Measurements from ENCODE around the gene PSMA7.

PSMA7 gene

DNA sequence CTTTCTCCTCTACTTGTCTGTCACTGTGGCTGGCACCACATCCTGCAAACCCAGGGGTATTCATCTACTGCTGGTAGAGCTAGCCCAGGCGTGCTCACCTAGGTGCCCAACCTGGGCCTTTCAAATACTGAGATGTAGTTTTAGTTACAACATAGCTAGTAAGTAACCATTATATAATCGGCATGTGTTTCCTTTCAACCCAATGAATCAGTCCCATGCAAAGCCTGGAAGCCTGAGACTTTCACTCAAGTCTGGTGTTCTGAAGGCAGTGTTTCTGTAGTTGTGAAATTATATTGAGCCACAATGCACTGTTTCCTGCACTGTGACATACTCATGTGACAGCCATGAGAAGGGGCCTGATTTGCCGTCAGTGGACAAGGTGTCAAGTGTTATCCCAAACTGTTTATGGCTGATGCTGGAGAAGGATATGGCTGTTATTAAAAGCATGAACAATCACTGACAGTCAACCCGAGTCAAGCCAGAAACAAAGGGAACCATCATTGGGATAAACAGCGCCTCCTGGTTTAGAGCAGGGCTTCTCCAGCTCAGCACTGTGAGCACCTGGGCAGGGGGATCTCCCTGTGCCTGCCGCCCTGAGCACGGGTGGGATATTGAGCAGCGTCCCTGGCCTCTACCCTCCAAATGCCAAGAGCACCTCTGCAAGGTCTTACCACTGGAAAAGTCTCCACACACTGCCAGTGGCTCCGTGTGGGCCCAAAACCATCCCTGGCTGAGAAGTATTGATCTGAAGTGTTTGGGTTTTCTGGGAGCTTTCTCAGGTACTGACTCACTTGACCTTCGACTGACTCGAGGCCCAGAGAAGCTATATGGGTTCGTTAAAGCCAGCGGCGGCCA is 1.6 kb downstream of the PSMA7 start:
- FAIRE-seq = no peak
- no peak for DNase-seq (ENCODE audit: insufficient read length, low spot score)
- no peak for TF ChIP-seq POU2F2 (IDR thresholded peaks at IDR 0.05; ENCODE audit: low read depth, low read length)
- TF ChIP-seq POLR2AphosphoS5 (IDR thresholded peaks at IDR 0.05; ENCODE audit: low read depth, low read length) = no peak
- no peak for TF ChIP-seq SPI1 (IDR thresholded peaks at IDR 0.05; ENCODE audit: low read depth, low read length)
- TF ChIP-seq PAX5 (IDR thresholded peaks at IDR 0.05; ENCODE audit: insufficient read depth, low read length, severe bottlenecking) = no peak
- TF ChIP-seq TAF1 (IDR thresholded peaks at IDR 0.05; ENCODE audit: low read depth, low read length) = no peak
- no peak for TF ChIP-seq POLR2A (IDR thresholded peaks at IDR 0.05; ENCODE audit: low read depth, low read length)

DNA sequence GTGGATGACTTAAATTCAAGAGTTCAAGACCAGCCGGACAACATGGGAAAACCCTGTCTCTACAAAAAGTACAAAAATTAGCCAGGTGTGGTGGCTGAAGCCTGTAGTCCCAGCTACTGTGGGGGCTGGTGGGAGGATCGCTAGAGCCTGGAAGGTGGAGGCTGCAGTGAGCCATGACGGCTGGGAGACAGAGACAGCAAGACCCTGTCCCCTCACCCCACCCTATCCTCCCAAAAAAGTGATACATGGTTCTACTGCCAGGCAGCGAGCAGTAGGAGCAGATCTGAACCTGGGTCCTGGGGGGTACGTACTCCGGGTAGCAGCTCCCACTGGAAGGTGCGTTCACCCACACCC is 2.2 kb downstream of the PSMA7 start:
- FAIRE-seq = no peak
- no peak for TF ChIP-seq POU2F2 (IDR thresholded peaks at IDR 0.05; ENCODE audit: low read depth, low read length)
- no peak for TF ChIP-seq POLR2A (IDR thresholded peaks at IDR 0.05; ENCODE audit: low read depth, low read length)
- TF ChIP-seq TAF1 (IDR thresholded peaks at IDR 0.05; ENCODE audit: low read depth, low read length) = no peak
- no peak for TF ChIP-seq PAX5 (IDR thresholded peaks at IDR 0.05; ENCODE audit: insufficient read depth, low read length, severe bottlenecking)
- no peak for TF ChIP-seq SPI1 (IDR thresholded peaks at IDR 0.05; ENCODE audit: low read depth, low read length)
- no peak for TF ChIP-seq POLR2AphosphoS5 (IDR thresholded peaks at IDR 0.05; ENCODE audit: low read depth, low read length)
- DNase-seq (ENCODE audit: insufficient read length, low spot score) = no peak

DNA sequence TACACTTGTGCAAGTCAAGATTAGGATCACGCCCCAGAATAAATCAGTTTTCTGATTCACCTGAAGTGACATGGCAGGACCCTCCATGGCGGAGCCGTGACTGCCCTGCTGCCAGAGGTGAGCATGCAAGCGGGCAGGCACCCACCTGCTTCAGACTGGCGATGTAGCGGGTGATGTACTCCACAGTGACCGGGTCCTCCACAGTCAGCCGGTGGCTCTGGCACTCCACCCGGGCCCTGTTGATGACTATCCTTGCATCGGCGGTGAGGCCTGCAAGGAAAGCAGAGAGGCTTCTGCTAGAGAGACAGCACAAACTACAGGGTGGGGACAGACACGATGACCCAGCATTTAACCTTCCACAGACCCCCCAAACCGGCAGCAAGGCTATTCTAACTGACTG is 3.6 kb downstream of the PSMA7 start:
- TF ChIP-seq POLR2AphosphoS5 (IDR thresholded peaks at IDR 0.05; ENCODE audit: low read depth, low read length) (no peak), POU2F2 (IDR thresholded peaks at IDR 0.05; ENCODE audit: low read depth, low read length) (no peak), PAX5 (IDR thresholded peaks at IDR 0.05; ENCODE audit: insufficient read depth, low read length, severe bottlenecking) (no peak), SPI1 (IDR thresholded peaks at IDR 0.05; ENCODE audit: low read depth, low read length) (no peak), POLR2A (IDR thresholded peaks at IDR 0.05; ENCODE audit: low read depth, low read length) (no peak; the same call in 1 of the 2 replicates), TAF1 (IDR thresholded peaks at IDR 0.05; ENCODE audit: low read depth, low read length) (no peak)
- DNase-seq (ENCODE audit: insufficient read length, low spot score) (no peak), FAIRE-seq (no peak)

DNA sequence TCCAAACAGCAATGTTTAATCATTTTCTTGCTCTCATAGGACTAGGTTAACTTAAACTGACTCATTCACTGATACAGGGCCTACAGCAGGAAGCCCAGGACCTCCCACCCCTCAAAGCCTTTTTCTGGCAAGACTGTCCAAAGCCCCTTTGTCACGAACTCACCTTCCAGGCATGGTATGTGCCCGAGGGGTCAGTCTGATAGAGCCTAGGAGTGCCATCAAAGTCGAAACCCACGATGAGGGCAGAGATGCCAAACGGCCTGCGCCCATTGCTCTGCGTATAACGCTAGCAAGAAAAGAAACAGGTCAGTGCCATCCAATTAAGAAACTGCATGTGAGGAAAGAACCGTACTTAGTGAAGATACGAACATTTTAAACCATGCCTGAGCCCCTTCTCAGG is 4.3 kb downstream of the PSMA7 start:
- TF ChIP-seq SPI1 (IDR thresholded peaks at IDR 0.05; ENCODE audit: low read depth, low read length) (no peak), POLR2AphosphoS5 (IDR thresholded peaks at IDR 0.05; ENCODE audit: low read depth, low read length) (0 out of 2 replicates have a peak, but pooled peaks have one; percentile 19)
- DNase-seq (ENCODE audit: insufficient read length, low spot score) (no peak), FAIRE-seq (no peak)

DNA sequence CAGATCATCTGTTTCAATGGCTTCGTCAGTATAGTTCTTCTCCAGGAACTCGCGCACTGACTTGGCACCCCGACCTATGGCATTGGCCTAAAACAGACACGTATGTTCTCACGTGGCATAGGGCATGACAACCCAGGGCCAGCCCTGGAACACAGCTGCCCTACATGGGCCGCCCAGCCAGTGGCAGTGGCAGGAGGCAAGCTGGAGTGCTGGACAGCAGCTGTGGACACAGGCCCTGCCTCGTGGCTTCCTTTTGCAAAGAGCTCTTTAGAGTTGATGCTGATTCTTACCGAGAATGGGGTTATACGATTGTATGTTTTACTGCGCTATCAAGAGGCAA is 5.0 kb downstream of the PSMA7 start:
- TF ChIP-seq POU2F2 (IDR thresholded peaks at IDR 0.05; ENCODE audit: low read depth, low read length) = no peak
- TF ChIP-seq TAF1 (IDR thresholded peaks at IDR 0.05; ENCODE audit: low read depth, low read length) = no peak
- TF ChIP-seq SPI1 (IDR thresholded peaks at IDR 0.05; ENCODE audit: low read depth, low read length) = no peak
- TF ChIP-seq PAX5 (IDR thresholded peaks at IDR 0.05; ENCODE audit: insufficient read depth, low read length, severe bottlenecking) = no peak
- TF ChIP-seq POLR2A (IDR thresholded peaks at IDR 0.05; ENCODE audit: low read depth, low read length) = no peak
- no peak for TF ChIP-seq POLR2AphosphoS5 (IDR thresholded peaks at IDR 0.05; ENCODE audit: low read depth, low read length)
- DNase-seq (ENCODE audit: insufficient read length, low spot score) (no peak), FAIRE-seq (no peak)

DNA sequence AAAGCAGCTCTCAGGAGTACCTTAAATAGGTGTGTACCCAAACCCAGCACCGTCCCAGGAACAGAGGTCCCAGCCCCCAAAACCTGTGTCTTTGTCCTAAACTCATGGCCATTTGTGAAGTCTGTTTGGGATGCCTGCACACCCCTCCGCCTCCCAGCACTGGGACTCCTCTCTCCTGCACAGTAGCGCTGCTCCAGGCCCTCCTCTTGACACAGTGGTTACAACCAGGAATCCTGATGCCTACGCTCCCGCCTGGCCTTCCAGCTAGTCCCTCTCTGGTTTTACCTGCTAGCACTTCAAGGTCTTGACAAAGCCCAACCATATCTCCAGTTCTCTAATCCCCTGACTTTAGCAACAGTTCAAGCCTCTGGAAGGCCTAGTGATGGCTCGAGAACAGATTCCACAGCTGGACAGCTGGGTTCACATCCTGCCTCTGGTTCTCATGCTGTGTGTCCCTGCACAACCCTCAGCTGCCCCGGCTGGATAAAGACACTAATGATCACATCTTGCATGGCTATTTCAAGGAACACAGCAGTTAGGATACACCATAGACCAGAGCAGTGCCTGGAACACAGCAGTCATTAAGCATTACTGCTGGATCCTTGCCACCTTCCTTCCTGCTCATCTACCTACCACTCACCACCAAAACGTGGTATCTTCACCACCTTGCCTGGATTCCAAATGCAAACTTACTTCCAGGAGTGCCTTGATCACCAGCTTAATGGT is 5.6 kb downstream of the PSMA7 start:
- FAIRE-seq (no peak), DNase-seq (ENCODE audit: insufficient read length, low spot score) (no peak)
- TF ChIP-seq POU2F2 (IDR thresholded peaks at IDR 0.05; ENCODE audit: low read depth, low read length) (no peak), TAF1 (IDR thresholded peaks at IDR 0.05; ENCODE audit: low read depth, low read length) (no peak)

DNA sequence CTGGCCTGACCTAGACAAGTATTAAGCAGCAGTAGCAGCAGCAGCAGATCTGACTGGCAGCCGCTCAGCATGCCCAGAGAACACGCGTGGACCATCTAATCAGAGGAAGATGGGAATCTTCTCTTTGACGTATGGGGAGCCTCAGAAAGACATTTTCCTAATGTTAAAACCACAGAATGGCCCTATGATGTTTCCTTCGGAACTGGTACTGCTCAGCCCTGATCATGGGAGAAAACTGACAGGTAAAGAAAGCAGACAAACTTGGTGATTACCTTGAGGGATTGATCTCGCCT is 6.2 kb downstream of the PSMA7 start:
- FAIRE-seq (no peak), DNase-seq (ENCODE audit: insufficient read length, low spot score) (no peak)
- TF ChIP-seq TAF1 (IDR thresholded peaks at IDR 0.05; ENCODE audit: low read depth, low read length) (no peak), POLR2A (IDR thresholded peaks at IDR 0.05; ENCODE audit: low read depth, low read length) (peak; percentile 21; the same call in 1 of the 2 replicates)

DNA sequence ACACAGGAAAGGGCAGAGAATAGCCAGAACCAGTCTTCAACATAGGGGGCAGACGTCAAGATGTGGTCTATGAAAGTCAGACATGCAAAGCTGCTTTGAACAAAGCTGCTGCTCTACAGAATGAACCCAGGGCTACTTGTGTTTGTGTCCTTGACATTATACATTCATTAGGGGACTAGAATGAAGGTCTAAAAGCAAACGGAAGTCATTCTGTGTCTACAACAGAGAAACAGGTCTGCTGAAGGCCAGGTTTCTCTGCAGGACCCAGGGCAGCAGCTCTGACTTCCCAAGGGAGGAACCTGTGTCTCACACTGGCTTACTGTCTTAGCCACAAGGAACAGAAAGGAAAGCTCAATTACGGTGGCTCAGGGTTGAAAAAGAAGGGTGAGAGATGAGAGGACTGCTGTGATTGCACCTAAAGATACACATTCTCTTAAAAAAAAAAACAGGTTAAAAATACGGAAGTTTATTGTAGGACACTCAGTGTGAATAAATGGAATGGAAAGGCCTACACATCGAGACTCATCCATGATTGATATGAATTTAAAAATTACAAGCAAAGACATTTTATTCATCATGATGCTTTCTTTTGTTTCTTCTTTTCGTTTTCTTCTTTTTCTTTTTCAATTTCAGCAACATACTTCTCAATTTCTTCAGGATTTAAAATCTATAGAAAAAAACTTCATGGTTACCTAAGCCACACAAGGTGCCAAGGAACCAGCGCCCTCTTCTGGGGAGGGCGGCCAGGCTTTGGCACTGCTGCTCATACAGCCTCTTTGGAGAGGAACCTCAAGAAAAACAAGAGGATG is 6.7 kb downstream of the PSMA7 start:
- DNase-seq (ENCODE audit: insufficient read length, low spot score) (no peak), FAIRE-seq (no peak)
- TF ChIP-seq POLR2AphosphoS5 (IDR thresholded peaks at IDR 0.05; ENCODE audit: low read depth, low read length) (no peak), POU2F2 (IDR thresholded peaks at IDR 0.05; ENCODE audit: low read depth, low read length) (no peak), PAX5 (IDR thresholded peaks at IDR 0.05; ENCODE audit: insufficient read depth, low read length, severe bottlenecking) (no peak), POLR2A (IDR thresholded peaks at IDR 0.05; ENCODE audit: low read depth, low read length) (peak; percentile 3; the same call in 1 of the 2 replicates), TAF1 (IDR thresholded peaks at IDR 0.05; ENCODE audit: low read depth, low read length) (no peak)

DNA sequence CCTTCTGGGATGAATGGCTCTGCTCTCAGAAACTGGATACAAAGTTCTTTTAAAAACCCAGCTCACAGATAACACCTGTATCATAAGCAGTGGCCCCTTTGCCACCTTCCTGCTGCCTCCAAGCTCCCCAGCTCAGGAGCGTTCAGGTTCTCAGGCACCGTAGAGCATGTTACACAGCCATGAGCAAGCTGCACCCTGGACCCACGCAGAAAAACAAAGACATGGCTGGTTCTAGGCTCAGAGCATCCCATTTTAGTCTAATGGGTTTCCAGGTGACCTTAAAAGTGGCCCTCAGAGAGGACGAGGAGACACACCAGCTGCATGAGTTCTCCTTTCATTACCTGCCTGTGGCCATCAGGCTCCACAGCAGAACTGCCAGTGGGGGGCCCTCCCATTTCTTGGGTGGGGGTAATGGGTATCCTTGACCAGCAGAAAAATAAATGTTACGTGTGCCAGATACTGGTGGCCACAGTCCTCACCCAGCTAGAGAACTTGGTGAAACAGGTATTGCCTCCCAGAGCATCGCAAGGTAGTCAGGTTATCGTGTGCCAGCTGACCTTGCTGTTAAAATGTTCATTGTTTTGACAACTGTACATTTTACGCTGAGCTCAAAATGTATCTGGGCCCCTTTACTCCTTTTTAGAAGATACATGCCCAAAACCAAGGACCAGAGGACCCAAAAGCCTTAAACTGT is 7.5 kb downstream of the PSMA7 start:
- TF ChIP-seq POLR2AphosphoS5 (IDR thresholded peaks at IDR 0.05; ENCODE audit: low read depth, low read length) (peak; percentile 52; the same call in 1 of the 2 replicates), POU2F2 (IDR thresholded peaks at IDR 0.05; ENCODE audit: low read depth, low read length) (no peak), SPI1 (IDR thresholded peaks at IDR 0.05; ENCODE audit: low read depth, low read length) (no peak), TAF1 (IDR thresholded peaks at IDR 0.05; ENCODE audit: low read depth, low read length) (no peak), POLR2A (IDR thresholded peaks at IDR 0.05; ENCODE audit: low read depth, low read length) (peak; percentile 72), PAX5 (IDR thresholded peaks at IDR 0.05; ENCODE audit: insufficient read depth, low read length, severe bottlenecking) (no peak)
- FAIRE-seq = no peak
- no peak for DNase-seq (ENCODE audit: insufficient read length, low spot score)
